H7 (cell line): ENCODE measurements around the gene PSMB7. TPM values are rescaled to one million over a fixed set of nuclear protein-coding genes. Genes with fewer than 3 reads are reported as not detected.

Experiments
- DNase-seq: peaks from one replicate; pipeline ENCODE4 v3.0.0; 2012
- H3K27me3 ChIP-seq: 2 replicates; pipeline ENCODE4 v1.6.0; 2011; ENCODE audit warnings: mild to moderate bottlenecking, low read length; ENCODE audit not compliant: control insufficient read depth, insufficient read depth
- H3K36me3 ChIP-seq: replicated peaks from 2 replicates; pipeline ENCODE4 v1.5.1; 2011; ENCODE audit warnings: low read length; ENCODE audit not compliant: control insufficient read depth, insufficient read depth
- H3K4me3 ChIP-seq: 2 replicates; pipeline ENCODE4 v1.5.1; 2011; ENCODE audit warnings: low read depth, mild to moderate bottlenecking, control low read depth, low read length, moderate library complexity; ENCODE audit not compliant: insufficient read depth
- total RNA-seq: library from RNA; depleted of rRNA; stranded (reverse); fragments of >200 nt; shearing (Covaris generic); gene quantifications from 2 replicates; pipeline ENCODE4 v1.2.3, GENCODE V29; 2014

Gene PSMB7
- total RNA-seq, 1 experiment from 2014 or later = 231 TPM

DNA sequence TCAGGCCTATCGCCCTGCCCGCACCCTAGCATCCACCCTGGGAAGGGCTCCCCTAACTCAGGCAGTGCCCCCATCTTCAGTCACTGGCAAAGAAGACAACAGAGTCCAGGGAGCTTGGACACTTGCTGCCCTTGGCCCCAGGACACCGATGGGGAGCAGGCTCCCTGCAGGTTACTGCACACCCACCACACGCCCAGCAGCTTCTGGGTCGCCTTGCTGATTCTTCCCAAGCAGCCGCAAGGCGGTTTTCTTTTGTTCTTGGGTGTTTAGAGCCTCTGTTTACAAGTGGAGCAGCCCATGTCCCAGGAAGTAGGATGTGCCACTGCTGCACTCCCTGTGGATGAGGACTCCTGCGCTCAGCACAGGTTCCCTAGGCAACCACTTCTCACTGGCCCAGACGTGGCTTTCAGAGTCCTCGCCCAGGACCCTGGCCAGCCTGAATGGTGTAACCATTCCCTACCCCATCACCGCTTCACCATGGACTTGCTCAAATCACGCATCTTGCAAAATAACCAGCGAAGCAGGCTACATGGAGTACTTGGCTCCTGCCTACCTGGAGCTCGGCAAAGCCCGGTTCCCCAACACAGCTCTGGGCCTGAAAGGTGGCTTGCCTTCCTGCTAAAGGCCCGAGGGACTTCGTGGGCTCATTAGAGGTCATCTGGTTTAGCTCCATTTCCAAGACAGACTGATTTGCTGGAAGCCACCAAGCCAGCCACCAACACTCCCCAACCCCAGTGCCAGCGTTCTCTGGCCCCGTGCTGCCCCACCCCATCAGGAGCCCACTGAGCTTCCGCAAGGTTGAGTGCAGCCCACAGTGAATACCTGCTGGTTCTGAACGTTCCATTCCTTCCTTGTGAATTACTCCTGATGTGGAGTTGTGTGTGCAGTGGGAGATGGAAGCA, 60.0 kb downstream of the PSMB7 start:
- Histone ChIP-seq H3K27me3 (no peaks in the 10 kb centered on the region), H3K36me3 (peaks cover 20% of the 10 kb centered on the region), H3K4me3 (no peak overlapping the region)
- peak; percentile 19 for DNase-seq

DNA sequence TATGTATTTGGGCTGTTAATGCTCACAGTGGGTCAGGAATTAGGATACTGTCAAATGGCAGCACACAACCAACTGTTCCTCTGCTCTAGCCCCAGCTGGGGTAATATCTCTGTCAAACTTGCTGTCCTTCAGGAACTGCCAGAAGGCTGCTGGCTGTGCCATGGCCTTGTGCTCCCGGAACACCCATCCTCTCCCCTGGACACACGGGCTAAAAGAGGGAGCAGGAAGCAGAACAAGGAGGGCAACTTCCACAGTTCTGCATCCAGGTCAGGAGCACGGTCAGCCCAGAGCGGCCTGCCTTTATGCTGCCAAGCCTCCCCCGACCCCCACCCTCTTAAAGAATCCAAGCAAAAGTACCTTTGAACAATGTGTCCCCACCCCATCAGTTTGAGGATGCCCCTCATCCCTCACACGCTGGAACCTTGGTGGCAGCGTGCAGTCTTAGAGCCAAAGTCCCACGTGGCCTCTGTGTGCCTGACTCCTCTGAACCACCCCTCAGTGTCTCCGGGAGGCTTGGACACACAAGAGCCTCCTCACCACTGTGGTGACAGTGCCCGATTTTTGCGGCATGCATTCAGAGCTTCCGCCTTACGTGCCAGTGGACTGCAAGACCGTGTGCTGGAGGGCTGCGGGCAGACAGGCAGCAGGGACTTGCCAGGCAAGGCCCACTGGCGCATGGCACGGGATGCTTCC, 60.8 kb downstream of the PSMB7 start:
- Histone ChIP-seq H3K27me3 (no peaks in the 10 kb centered on the region), H3K36me3 (peaks cover 20% of the 10 kb centered on the region), H3K4me3 (no peak overlapping the region)
- peak; percentile 13 for DNase-seq

DNA sequence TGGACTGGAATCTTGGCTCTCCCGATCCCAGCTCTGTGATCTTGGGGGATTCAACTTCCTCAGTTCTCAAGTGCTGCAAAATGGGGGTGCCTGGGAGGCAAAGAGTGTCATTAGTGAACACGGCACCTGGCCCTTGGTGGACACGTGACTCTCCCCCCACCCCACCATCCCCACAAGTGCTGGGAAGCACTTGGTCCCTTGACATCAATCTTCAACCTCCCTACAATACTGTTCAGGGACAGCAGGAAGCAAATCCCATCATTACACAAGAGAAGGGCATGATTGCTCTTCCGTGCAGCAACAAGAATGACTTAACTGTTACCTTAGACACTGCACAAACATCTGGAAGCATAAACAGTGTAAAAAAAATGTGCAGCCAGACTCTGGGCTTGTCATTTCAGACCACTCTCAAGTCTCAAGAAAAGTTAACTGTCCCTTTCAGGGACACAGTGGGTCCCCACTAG, 61.4 kb downstream of the PSMB7 start:
- H3K36me3 ChIP-seq = peaks cover 20% of the 10 kb centered on the region
- no peak for DNase-seq
- no peaks in the 10 kb centered on the region for H3K27me3 ChIP-seq
- H3K4me3 ChIP-seq = no peak overlapping the region

DNA sequence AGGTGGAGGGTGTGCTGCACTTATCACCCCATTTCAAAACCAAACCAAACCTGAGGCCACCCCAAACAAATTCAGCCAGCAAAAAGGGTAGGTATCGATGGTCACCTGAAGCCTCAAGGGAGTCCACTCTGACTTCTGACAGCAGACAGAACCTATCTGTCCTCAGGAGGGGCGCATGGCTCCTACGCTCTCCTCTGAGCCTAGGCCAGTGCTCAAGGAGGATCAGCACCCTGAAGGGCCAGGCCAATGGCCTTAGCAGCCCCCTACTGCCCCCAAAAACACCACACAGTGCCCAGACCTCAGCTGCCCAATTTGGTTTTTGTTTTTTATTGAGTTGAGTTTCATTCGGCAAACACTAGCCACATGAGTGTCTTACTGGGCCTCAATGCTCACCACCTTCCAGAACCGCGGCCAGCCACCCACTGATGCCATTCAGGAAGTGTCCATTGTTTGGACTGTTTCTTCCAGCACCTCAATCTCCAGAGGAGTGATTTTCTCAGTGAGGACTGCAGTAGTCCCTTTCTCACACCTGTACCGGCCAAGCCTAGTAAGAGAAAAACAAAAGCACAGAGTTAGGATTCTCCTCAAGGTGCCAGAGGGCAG, 62.0 kb downstream of the PSMB7 start:
- no peak for DNase-seq

DNA sequence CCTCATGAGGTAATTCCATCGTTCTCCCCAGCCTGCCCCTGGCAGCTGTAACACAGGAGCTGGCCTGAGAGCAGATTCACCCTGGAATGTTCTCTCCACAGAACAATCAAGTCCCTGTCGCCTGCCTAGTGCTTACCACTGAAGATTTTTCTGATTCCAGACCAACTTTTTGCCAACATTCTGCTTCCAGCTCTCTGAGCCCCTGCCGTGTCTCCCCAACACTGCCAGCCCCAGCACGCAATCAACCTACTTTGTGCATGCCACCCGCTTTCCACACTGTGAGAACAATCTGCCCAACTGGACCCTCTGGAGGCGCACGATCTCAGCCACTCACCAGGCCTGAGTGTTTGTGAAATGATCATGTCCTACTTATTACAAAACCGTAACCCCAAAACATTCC, 62.6 kb downstream of the PSMB7 start:
- Histone ChIP-seq H3K4me3 (no peak overlapping the region), H3K36me3 (peaks cover 20% of the 10 kb centered on the region)
- DNase-seq = no peak

More for the DNA sequence above, 62.0 kb downstream of the PSMB7 start:
- Histone ChIP-seq H3K4me3 (no peak overlapping the region), H3K36me3 (peaks cover 20% of the 10 kb centered on the region), H3K27me3 (no peaks in the 10 kb centered on the region)

DNA sequence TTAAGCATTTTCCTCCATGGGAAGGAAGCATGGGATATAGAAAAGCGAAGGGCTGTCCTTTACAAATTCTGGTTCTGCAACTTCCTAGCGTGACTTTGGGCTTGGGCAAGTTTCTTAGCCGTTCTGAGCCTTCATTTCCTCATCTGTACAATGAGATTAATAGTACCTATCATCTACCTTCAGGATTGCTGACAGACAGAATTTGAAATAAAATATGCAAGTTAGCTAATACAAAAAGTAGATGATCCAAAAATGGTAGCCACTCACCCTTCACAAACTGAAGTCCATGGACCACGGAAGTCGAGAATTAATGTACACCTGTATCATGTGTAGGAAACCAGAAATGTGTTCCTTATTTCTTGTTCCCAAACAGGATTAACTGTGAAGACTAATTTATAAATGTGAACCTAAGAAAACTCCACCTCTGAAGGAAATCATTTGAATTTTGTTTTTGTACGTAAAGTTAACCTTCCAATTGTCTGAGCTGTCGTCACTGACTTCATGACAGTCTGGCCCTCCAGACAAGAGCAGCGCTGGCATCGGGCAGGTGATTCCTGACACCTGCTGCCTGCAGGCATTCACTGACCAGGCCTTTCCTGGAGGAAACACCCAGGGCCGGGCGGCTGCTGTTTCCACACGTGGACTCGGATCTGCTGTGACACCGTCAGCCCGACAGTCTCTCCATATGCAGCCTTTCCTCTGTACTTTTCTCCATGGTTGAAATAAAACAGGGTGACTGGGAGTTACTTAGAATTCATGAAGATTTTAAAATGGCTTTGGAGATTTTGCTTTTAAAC, 63.4 kb downstream of the PSMB7 start:
- Histone ChIP-seq H3K36me3 (peaks cover 20% of the 10 kb centered on the region), H3K27me3 (no peaks in the 10 kb centered on the region), H3K4me3 (no peak overlapping the region)
- peak; percentile 9 for DNase-seq

More for the DNA sequence above, 62.6 kb downstream of the PSMB7 start:
- no peaks in the 10 kb centered on the region for H3K27me3 ChIP-seq

DNA sequence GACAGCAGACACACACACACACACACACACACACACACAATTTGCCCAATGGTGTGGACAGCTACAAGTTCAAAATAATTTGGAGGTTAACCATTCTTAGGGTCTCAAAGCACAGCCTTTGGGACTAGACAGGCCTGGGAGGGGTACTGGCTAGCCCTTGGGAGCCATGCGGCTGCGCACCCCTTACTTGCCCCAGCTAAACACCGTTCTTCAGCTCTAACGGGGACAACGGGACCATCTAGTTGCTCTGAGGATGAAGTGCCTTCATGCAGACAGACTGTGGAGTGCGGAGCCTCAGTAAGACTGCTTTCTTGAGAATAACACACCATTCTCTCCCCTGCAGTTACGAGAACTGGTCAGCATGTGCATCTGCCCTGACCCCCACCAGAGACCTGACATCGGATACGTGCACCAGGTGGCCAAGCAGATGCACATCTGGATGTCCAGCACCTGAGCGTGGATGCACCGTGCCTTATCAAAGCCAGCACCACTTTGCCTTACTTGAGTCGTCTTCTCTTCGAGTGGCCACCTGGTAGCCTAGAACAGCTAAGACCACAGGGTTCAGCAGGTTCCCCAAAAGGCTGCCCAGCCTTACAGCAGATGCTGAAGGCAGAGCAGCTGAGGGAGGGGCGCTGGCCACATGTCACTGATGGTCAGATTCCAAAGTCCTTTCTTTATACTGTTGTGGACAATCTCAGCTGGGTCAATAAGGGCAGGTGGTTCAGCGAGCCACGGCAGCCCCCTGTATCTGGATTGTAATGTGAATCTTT, 64.6 kb downstream of the PSMB7 start:
- Histone ChIP-seq H3K27me3 (no peaks in the 10 kb centered on the region), H3K36me3 (peaks cover 18% of the 10 kb centered on the region), H3K4me3 (no peak overlapping the region)
- DNase-seq = no peak

DNA sequence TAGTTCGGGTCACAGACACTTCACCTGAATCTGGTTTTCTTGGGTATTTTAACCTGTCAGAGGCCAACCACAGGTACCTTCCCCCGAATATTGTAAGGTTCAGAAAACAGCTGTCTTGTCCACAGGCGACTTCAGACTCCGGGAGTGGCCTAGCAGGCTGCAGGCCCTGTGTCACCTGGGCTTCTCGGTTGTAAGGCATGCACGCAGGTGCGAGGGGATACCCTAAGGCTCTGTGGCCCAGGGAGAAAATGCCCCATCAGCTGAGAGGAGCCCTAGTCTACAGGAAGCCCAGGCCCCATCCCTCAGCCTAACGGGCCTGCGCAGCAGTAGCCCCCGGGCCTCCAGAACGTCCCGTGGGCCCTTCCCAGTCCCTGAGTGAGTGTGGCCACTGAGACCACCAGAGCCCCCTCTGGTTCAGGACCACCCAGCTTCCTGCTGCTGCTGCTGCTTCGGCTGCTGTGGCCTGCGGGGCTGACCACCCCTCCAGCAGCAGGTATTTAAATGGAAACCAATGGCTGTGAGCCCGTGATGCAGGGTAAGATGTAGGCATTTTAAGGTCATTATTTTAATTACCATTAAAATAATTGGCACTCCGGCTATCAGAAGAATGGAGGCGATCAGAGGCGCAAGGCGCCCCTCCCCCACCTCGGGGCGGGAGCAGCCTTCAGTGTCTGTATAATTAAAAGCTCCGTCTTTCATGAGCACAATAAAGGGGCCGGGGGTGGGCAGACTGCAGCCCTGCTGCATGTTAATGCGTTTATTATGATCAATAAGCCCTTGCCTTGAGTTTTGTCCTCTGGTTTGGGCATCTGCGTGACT, 65.4 kb downstream of the PSMB7 start:
- Histone ChIP-seq H3K36me3 (peaks cover 18% of the 10 kb centered on the region), H3K4me3 (no peak overlapping the region), H3K27me3 (no peaks in the 10 kb centered on the region)
- DNase-seq = no peak

DNA sequence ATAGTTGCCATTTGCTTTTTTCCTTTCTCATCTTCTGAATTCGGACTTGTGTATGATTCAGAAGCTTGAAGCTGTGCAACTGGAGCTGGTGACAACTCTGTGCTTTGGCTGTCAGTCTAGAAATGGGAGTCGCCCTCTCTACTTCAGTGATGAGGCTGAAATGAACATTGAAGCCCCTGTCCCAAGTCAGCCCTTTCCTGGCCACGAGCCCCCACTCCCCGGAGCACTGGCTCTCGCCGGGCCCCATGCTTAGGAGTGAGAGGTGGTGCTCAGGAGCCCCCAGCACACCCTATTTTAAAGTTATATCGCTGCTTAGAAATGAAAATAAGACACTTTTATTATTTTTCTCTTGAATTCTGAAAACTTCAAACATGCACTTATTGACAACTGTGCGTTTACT, 66.0 kb downstream of the PSMB7 start:
- DNase-seq = no peak
- H3K4me3 ChIP-seq = no peak overlapping the region
- no peaks in the 10 kb centered on the region for H3K27me3 ChIP-seq
- peaks cover 18% of the 10 kb centered on the region for H3K36me3 ChIP-seq

DNA sequence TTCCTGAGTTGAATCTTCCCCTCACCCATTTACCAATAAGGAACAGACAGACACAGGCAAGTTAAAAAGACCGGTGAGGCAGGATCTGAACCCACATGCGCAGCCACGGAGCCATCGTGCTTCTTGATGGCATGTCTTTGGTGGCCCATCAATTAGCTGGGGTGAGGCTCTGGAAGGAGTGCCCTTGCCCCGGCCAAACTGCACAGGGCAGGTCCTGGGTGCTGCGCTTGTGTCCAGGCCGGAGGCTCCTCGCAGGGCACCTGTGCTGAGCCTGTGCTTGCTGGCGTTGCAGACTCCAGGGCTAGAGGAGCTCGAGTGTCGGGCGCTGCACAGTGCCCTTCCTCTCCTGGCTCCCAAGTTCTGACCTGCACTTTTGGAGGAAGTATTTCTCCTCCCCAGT, 66.4 kb downstream of the PSMB7 start:
- peaks cover 14% of the 10 kb centered on the region for H3K36me3 ChIP-seq
- DNase-seq = no peak
- H3K4me3 ChIP-seq = no peak overlapping the region
- H3K27me3 ChIP-seq = no peaks in the 10 kb centered on the region

DNA sequence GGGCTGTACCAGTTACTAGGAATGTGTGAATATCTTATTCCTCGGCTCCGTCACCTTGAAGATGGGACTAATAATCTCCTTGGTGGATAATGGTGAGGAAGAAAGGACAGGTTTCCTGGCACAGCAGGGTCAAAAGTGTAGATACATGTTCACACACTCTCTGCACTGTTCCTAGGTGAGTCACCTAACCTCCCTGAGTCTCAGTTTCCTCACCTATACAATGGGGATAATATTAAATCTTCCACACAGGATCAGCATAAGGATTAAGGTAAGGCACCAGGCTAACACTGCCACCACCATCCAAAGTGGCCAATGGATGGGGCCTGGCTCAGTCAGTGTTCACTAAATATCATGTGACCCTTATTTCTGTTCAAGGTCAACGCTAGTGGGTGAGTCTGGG, 66.9 kb downstream of the PSMB7 start:
- no peak overlapping the region for H3K4me3 ChIP-seq
- no peaks in the 10 kb centered on the region for H3K27me3 ChIP-seq
- DNase-seq = no peak
- peaks cover 14% of the 10 kb centered on the region for H3K36me3 ChIP-seq

DNA sequence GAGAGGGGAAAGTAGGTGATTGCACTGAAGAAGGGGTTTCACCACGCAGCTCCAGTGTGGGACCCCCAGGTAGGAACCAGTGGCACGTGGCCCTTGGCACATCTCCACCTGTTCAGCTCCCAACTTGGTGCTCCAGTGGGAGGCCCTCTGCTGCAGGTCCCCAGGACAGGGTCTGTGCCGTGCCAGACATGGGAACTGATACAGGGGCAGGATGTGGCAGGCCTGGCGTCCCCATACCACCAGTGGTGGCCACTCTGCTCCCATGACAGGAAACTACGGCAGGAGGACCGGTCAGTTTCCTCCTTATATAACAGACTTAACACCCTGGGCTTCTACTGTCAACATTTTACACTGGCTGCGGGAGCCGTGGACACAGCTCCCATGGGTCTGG, 67.3 kb downstream of the PSMB7 start:
- Histone ChIP-seq H3K36me3 (peaks cover 11% of the 10 kb centered on the region), H3K27me3 (no peaks in the 10 kb centered on the region), H3K4me3 (no peak overlapping the region)
- DNase-seq = no peak
